HepG2 (cell line): ENCODE measurements around the gene HOXB6. TPM values are rescaled to one million over a fixed set of nuclear protein-coding genes. Genes with fewer than 3 reads are reported as not detected.

ENCODE experiments used
- CSRNP2 ChIP-seq: sonication (generic); formaldehyde crosslinking; conservative IDR thresholded peaks from 2 replicates; pipeline ENCODE4 v1.8.0; 2022; ENCODE audit warnings: low read depth, missing genetic modification reagents
- CTCF ChIP-seq: sonication (generic); formaldehyde crosslinking; IDR thresholded peaks from 2 replicates; pipeline ENCODE4 v1.5.0; 2020; ENCODE audit warnings: mild to moderate bottlenecking, missing genetic modification reagents, moderate library complexity
- GABPB1 ChIP-seq: IDR thresholded peaks from 2 replicates; pipeline ENCODE4 v1.6.1; 2016; ENCODE audit warnings: mild to moderate bottlenecking, missing genetic modification reagents, moderate library complexity, missing compliant biosample characterization
- GATAD1 ChIP-seq: IDR thresholded peaks from 2 replicates; pipeline ENCODE4 v1.6.1; 2016; ENCODE audit warnings: missing genetic modification reagents, missing compliant biosample characterization
- HMGXB4 ChIP-seq, 2 experiments: sonication (generic) in 1 of 2; formaldehyde crosslinking in 1 of 2; IDR thresholded peaks; 2 replicates each; pipeline versions ENCODE4 v1.4.0 to v1.6.1; 2018 to 2020; ENCODE audit warnings: missing genetic modification reagents in 2 of 2, borderline replicate concordance in 1 of 2, low read depth in 1 of 2, mild to moderate bottlenecking in 1 of 2, missing biosample characterization in 1 of 2
- HNF1B ChIP-seq: sonication (generic); formaldehyde crosslinking; IDR thresholded peaks from 2 replicates; pipeline ENCODE4 v1.5.1; 2020; ENCODE audit warnings: mild to moderate bottlenecking, moderate library complexity, missing genetic modification reagents
- IRF2 ChIP-seq: IDR thresholded peaks from 2 replicates; pipeline ENCODE4 v1.6.1; 2018; ENCODE audit warnings: missing genetic modification reagents, missing compliant biosample characterization
- POLR2G ChIP-seq: fragments of 200-400 bp; formaldehyde crosslinking; IDR thresholded peaks from 2 replicates; pipeline ENCODE4 v1.6.1; 2018; ENCODE audit warnings: mild to moderate bottlenecking, low read depth, low read length, moderate library complexity
- PPARG ChIP-seq: conservative IDR thresholded peaks from 2 replicates; pipeline ENCODE4 v1.6.1; 2016; ENCODE audit warnings: missing biosample characterization, missing genetic modification reagents
- RXRB ChIP-seq: IDR thresholded peaks from 2 replicates; pipeline ENCODE4 v1.6.1; 2016; ENCODE audit warnings: borderline replicate concordance, missing genetic modification reagents, missing compliant biosample characterization
- SALL1 ChIP-seq: sonication (generic); formaldehyde crosslinking; IDR thresholded peaks from 2 replicates; pipeline ENCODE4 v1.8.0; 2022; ENCODE audit warnings: mild to moderate bottlenecking, missing genetic modification reagents
- ZBTB33 ChIP-seq: sonication (generic); formaldehyde crosslinking; IDR thresholded peaks from 2 replicates; pipeline ENCODE4 v1.4.0; 2020; ENCODE audit warnings: missing genetic modification reagents
- ZGPAT ChIP-seq: IDR thresholded peaks from 2 replicates; pipeline ENCODE4 v1.6.1; 2016; ENCODE audit warnings: mild to moderate bottlenecking
- ZNF205 ChIP-seq: IDR thresholded peaks from 2 replicates; pipeline ENCODE4 v1.6.1; 2018; ENCODE audit warnings: missing biosample characterization, missing genetic modification reagents
- ZNF501 ChIP-seq: sonication (generic); formaldehyde crosslinking; IDR thresholded peaks from 2 replicates; pipeline ENCODE4 v1.5.1; 2020; ENCODE audit warnings: mild to moderate bottlenecking, moderate library complexity, missing genetic modification reagents
- ZNF614 ChIP-seq: IDR thresholded peaks from 2 replicates; pipeline ENCODE4 v1.6.1; 2018; ENCODE audit warnings: missing biosample characterization, missing genetic modification reagents, inconsistent platforms, borderline replicate concordance
- polyA plus RNA-seq, 8 experiments: library from polyadenylated mRNA; depleted of rRNA in 3 of 8; stranded (reverse) in 7 of 8; unstranded in 1 of 8; fragments of >200 nt; fragmentation: Illumina TruSeq in 4 of 8; extraction: Trizol in 4 of 8; gene quantifications; 2 replicates each; pipeline versions ENCODE4 v1.2.1 to v1.2.3, GENCODE V29; 2011 to 2016; ENCODE audit warnings: low read depth in 4 of 8, missing spikeins in 1 of 8, mixed read lengths in 1 of 8; ENCODE audit not compliant: insufficient read depth in 1 of 8
- total RNA-seq, 5 experiments: library from RNA; depleted of rRNA; stranded (reverse); fragments of >200 nt; fragmentation: Illumina TruSeq; extraction: Trizol; gene quantifications; 2 replicates each; pipeline ENCODE4 v1.2.3, GENCODE V29; 2016; ENCODE audit warnings: low read depth in 1 of 5

The HOXB6 gene
- total and polyA plus RNA-seq, 2 of the 13 experiments (the other 11 are each of a cell fraction or from before 2014, with no cell fraction given): not detected

GRCh38 chr17:48618256-48618896 lies 13.6 kb upstream of the HOXB6 start (continued):
- TF ChIP-seq RXRB (CRISPR knock-in tag) (0 out of 2 replicates have a peak, but pooled peaks have one; percentile 24), HNF1B (CRISPR knock-in tag) (0 out of 2 replicates have a peak, but pooled peaks have one; percentile 28), POLR2G (no peak), PPARG (0 out of 2 replicates have a peak, but pooled peaks have one; percentile 45), SALL1 (CRISPR knock-in tag) (peak; percentile 58; the same call in 1 of the 2 replicates), GABPB1 (0 out of 2 replicates have a peak, but pooled peaks have one; percentile 28), ZNF614 (CRISPR knock-in tag) (no peak), ZBTB33 (0 out of 2 replicates have a peak, but pooled peaks have one; percentile 37), CTCF (CRISPR knock-in tag) (peak; percentile 94), CSRNP2 (no peak), ZGPAT (CRISPR knock-in tag) (0 out of 2 replicates have a peak, but pooled peaks have one; percentile 51), IRF2 (CRISPR knock-in tag) (peak; percentile 43; the same call in 1 of the 2 replicates), GATAD1 (CRISPR knock-in tag) (0 out of 2 replicates have a peak, but pooled peaks have one; percentile 35), HMGXB4 (CRISPR knock-in tag; IDR thresholded peaks at IDR 0.05; ENCODE audit: borderline replicate concordance in 1 of 2, low read depth in 1 of 2) (0 out of 4 replicates have a peak, but pooled peaks of 1 of the 2 experiments have one; percentile 35), ZNF501 (CRISPR knock-in tag) (peak; percentile 76; the same call in 1 of the 2 replicates), ZNF205 (CRISPR knock-in tag) (peak; percentile 62; the same call in 1 of the 2 replicates)
